OCI-LY3 (cell line): ENCODE results near the gene TNF.

Source experiments
- CTCF ChIP-seq: fragments of 200-600, 300-600 bp; sonication (generic); IDR thresholded peaks from 2 replicates; pipeline ENCODE4 v1.5.1; 2014; ENCODE audit warnings: antibody characterized with exemption, low read length, low read depth
- EZH2phosphoT487 ChIP-seq: fragments of 200-600 bp; shearing (Covaris generic); IDR thresholded peaks from 2 replicates; pipeline ENCODE4 v1.6.1; 2018; ENCODE audit warnings: antibody characterized with exemption, mixed run types, low read depth

DNA sequence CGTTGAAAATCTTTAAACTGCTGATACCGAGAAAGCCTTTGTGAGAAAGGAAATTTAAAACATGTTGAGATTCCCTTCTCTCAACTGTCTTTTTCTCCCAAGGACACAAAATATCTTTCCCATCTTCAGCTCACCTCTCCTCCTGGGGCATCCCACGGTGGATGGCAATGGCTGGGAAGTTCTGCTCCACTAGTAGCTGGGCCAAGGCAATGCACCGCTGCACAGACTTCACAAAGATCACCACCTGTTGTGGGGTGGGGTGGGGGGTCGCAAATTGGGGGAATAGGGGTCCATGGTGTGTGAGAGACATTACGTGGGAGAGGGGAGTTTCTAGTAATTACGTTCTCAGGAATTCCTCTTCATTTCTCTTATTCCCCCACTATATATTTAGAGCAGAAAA lies 44.2 kb upstream of the TNF start:
- no peak for TF ChIP-seq CTCF
- TF ChIP-seq EZH2phosphoT487: no peak
